GM18867 (cell line): ENCODE results near the gene CPN2.

Source experiments
- ATAC-seq: cut with Tn5 transposase; IDR thresholded peaks from one replicate; pipeline ENCODE4 v1.9.1; 2021; ENCODE audit warnings: mild to moderate bottlenecking, moderate library complexity; ENCODE audit not compliant: unreplicated experiment

Gene CPN2

DNA sequence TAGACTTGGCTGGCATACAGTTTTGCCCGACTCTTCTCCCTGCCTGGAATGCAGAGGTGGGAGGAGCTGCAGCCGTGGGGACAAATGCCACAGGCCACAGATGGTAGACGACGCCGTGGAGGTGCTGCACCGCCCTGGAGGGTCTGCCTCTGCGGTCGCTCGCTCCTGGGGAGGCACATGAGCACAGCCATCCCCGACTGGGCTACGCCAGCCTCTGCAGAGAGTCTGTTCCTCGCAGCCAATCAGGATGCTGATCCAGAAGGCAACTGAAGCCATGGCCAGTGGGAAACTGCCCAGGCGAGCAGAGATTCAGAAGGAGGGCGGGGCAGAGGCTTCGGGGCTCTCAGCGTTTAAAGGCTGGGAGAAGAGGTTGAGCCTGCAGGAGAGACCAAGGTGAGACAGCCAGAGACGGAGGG, 30.3 kb upstream of the CPN2 start:
- no peak for ATAC-seq

DNA sequence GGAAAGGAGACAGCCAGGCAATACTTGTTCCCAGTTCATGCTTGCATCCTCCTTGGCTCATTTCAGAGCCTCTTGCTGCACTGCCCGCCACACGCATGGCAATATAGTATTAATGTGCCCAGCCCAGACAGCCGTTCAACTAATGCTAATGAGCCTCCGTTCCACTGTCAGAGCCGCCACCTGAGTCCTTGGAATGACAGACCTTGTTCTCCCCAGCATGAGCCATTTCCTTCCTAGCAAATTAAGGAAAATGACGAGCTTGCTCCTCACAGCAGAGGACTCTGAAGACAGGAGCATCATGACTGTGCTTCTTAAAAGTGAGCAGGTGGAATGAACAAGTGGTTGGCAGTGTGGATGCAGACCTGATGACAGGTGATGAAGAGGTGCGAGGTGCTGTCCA, 29.2 kb upstream of the CPN2 start:
- no peak for ATAC-seq

DNA sequence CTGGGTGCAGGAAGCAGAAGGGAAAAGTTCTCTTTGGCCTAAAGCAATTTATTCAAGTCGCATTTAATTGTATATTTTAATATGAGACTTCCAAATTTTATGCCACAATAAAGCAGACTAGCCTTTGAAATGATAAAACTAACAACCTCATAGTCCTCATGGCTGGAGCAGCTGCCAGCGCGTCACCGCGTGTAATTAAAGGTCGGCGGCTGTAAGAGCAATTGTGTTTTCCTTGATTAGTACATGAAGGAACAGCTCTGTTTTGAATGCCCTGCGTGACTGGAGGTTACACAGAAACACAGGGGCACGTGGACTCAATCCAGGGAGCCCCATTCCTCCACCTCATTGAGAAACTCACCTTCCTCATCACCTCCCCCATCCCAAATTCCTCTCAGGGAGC, 28.5 kb upstream of the CPN2 start:
- no peak for ATAC-seq

DNA sequence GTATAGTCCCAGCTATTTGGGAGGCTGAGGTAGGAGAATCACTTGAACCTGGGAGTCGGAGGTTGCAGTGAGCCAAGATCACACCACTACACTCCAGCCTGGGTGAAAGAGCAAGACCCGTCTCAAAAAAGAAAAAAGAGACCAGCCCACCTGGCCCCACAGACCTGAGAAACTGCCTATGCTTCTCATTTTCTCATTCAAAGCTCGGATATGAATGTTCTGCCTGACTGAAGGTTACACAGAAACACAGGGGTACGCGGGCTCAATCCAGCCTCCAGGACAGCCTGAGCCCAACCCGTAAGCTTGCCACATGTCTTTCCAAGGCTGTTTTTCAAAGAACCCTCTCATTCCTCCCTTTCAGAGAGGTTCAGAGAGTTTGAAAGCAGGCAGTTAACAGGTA, 28.1 kb upstream of the CPN2 start:
- ATAC-seq: no peak

DNA sequence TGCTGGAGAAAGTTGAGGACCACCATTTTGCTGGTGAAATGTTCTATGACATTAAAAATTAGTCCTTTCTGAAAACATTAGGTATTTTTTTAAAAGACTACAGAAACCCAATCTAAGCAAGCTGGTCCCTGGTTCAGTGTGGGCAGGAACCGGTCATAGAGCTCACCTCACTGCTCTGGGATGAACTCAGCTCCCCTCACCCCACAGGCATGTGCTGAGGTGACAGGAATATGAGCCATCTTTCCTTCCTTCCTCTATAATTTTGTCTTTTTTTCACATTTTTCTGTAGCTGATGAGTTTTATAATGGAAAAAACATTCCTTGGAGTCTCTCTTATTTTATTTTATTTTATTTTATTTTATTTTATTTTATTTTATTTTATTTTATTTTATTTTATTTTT, 26.6 kb upstream of the CPN2 start:
- ATAC-seq: no peak

DNA sequence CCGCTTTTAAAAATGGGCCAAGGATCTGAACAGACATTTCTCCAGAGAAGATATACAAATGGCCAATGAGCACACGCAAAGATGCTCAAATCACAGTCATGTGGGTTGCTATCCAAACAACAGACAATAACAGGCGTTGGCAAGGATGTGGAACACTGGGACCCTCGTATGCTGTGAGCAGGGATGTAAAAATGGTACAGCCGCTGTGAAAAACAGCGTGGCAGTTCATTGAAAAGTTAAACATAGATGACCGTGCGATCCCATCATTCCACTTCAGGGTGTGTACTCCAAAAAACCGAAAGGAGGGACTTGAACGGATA, 25.1 kb upstream of the CPN2 start:
- no peak for ATAC-seq

DNA sequence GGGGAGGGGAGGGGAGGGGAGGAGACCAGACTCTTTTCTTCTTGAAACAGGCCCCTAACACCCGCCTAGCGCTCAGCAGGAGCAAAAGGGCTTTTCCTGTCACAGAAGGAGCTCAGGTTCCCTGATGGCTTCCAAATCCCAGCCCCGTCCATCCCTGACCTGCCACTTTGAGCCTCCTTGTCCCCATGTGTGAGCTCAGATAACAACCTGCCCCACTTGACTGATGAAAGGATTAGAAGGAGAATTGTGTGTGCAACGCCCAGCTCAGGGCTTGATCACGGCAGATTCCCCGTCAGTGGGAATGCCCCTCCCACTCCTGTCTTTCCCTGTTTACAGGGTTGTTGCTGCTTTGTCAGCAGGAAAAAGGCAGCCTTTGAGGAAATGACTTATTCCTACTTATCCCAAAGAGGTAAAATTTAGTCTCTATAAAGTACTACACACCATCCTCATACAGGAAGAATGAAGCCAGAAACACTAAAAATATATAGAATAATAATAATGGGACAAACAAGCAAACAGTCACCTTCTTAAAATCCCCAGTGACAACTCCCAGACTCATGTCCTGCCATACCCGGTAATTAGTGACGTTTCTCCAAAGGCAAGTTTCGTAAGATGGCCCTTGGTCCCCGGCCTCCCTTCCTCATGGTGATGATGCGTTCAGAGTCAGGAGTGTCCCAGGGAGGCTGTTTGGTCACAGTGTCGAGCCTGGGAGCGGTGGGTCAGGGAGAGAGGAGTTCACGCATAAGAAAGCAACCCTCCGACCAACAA, 24.5 kb upstream of the CPN2 start:
- no peak for ATAC-seq

DNA sequence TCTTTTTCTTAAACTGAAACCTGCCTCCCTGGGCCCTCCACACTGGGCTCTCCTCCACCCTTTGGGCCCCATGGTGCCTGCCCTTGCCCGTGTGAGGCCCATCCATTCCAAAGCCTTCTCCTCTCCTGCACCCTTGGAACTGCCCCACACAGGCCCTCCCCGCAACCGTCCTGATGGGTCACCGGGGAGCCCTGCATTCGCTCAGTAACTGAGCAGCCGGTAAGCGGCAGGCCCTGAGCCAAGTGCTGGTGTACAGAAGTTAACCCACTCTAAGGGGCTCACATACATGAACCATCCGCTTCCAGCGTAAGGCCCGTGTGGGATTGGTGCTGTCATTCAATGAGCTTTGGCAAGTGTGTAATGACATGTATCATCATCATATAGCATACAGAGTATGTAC, 23.8 kb upstream of the CPN2 start:
- ATAC-seq: no peak

DNA sequence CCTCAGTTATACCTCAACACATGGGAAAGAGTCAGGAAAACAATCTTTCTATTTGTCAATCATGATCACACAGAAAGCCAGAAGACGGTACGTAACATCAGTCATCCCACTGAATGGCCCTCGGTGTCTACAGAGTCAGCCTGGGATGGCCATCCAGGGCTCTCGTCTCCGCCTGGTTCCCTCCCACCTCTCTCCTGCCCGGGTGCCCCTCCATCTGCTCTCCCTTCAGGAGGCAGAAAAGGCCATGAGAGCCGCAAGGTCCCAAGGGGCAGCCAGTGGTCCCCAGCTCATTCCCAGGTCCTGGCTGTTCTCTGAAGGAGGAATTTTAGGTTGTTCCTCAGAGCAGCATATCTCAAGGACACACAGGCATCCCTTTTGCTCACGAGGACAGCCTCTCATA, 22.8 kb upstream of the CPN2 start:
- no peak for ATAC-seq

DNA sequence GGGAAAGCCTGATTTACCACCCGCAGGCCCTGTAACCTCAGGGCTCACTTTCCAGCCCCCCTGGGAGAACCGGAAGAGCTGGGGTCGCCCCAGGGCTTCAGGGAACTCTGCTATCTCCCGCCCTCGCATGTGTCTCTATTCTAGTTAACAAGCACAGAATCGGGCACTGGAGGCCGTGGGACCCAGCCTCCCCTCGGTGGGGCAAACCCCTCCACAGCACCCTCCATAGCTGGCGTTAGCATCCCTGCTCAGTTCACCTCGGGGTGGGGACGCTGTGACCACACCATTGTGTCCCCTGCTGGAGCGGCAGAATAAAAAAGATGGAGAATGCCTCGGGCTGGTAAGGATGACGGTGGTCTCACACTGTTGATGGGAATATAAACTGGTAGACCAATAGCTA, 21.9 kb upstream of the CPN2 start:
- ATAC-seq: no peak

DNA sequence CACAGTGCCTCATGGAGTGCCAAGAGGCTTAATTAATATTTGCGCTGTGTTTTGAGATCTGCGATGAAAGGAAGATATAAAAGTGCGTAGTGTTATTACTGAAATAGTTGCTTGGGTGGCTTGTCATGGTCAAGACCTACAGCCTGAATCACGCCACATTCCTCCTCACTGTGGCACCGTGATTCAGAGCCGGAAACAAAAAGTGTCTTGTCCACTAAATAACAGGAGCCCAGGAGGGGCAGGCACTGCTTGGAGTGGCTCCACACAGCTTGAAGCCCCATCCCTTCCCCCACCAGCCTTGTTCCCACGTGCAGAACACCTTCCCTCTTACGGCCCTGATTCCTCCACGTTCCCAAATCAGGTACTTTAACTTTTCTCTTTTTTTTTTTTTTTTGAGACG, 19.6 kb upstream of the CPN2 start:
- ATAC-seq: no peak

DNA sequence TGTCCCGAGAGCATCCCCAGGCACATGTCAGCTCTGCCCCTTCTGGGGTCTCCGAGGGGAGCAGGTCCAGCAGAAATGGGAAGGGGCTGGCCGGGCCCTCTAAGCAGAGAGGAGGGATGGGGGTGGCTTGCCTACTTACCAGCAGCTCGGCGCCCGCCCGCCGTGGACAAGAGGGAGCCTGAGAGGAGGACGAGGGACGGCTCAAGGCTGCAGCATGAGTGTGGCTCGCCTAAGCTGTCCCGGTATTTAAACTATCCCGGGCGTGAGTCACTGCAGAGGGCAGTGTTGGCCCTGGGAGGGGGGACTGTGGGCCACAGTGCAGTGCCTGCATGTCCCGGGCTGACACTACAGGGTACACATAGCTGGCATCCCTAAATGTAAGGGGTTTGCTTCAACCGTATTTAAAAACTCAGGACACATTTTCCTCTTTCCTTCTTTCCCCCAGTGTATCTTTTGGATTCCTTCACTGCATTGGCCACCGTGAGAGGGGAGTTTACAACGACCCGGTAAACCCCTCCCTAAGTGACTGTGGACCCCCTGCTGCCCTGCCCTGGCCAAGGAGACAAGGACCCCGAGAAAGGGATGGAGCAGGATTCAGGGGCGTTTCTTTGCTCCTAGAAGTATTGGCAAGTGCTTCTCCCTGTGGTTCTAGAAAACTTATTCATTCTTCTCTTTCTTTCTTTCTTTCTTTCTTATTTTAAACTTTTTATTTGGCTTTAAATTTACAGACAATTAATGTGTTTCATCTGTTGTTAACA, 18.6 kb upstream of the CPN2 start, which contains the start of gene LRRC15:
LRRC15 (minus strand) TSS at position 222 of the 758 bp plus-strand sequence. CDS start 8,700 bp downstream, outside the sequence.
- ATAC-seq: no peak

DNA sequence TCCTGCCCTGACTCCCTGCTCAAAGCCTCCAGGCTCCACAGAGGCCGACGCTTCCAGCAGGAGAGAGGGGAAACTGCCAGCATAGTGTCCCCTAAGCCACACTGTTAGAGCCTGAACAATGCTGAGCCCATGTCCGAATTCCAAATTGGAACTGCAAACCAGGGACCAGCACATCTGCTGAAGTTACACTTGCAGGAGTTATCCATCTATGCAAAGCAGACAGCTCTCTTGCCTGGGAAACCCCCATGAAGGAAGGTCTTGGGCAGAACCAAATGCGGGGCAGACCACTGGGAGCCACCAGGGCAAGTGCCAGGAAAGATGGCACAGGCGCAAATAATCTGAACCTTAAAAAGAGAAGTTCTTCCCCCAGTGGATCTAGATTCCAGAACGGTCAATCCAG, 17.8 kb upstream of the CPN2 start:
- no peak for ATAC-seq

DNA sequence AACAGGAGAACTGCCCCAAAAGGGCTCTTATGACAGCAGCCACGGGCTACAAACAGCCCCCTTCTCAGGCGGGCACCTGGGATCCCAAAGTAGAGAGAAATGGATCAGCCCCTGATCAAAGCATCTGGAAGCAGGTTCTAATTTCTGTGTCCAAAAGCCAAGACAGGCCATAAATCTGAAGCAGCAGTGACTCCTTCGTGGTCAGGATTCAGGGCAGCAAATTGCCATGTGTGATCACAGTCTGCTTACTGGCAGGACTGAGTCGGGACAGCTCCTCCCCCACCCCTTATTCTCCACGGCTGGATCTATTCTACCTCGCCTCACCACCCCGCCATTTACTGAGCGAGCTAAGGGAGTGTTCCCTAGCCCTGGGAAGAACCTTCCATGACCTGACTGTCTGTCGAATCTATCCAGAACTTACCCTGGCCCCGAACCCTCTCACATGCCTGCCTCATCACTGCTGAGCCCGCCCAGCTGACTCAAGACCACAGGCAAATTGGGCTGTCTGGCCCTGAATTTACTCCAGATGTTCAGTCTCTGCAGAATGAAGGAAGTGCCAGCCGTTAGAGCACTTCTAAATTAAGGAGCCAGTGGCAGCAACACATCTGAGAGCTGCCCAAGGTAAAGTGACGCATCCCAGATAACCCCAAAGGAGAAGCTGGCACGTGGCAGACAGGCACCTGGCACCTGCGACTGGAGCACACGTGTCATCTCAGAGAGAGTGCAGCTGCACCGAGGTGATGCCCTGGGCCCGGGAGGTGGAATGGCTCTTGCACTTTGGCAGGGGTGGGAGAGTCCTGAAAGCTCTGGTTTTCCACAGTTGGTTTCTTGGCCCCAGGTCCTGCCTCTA, 17.1 kb upstream of the CPN2 start:
- ATAC-seq: no peak

DNA sequence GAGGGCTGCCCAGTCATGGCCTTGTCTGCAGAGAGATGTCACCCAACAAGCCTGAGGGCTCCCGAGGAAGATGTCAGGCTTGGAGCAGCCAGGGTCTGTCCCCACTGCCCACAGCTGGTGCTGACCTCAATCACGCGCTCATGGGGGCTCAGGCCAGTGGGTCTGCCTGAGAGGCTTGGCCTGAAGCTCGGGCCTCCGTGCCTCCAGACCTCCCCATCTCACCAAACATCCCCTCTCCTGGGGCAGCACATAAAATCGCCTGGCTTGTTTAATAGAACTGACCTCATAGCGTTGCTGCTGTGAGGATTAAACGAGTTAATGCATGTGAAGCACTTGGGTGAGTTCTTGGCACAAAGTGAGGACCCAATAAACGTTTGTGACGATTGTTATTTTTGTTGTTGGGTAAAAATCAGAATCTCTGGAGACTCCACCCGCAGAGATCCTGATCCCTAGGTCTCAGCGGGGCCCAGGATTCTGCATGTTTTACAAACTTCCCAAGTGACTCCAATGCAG, 14.9 kb upstream of the CPN2 start:
- ATAC-seq: no peak

DNA sequence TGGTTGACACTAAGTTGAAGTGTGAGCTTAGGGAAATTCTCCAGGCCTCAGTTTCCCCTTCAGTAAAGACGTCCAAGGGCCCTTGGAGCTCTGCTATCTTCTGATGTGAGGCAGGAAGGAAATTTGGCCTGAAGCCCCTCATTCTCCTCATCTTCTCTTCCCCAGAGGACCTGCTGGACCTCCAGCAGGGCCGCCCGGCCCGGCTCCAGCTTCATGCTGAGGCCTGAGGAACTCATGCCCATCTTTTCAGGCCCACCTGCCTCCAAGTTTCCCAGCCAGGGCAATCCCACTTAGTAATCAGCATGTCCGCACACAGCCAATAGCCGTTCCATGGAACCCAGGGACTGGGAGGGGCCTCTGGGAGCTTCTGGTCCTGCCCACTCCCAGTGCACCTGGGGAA, 14.4 kb upstream of the CPN2 start:
- no peak for ATAC-seq

DNA sequence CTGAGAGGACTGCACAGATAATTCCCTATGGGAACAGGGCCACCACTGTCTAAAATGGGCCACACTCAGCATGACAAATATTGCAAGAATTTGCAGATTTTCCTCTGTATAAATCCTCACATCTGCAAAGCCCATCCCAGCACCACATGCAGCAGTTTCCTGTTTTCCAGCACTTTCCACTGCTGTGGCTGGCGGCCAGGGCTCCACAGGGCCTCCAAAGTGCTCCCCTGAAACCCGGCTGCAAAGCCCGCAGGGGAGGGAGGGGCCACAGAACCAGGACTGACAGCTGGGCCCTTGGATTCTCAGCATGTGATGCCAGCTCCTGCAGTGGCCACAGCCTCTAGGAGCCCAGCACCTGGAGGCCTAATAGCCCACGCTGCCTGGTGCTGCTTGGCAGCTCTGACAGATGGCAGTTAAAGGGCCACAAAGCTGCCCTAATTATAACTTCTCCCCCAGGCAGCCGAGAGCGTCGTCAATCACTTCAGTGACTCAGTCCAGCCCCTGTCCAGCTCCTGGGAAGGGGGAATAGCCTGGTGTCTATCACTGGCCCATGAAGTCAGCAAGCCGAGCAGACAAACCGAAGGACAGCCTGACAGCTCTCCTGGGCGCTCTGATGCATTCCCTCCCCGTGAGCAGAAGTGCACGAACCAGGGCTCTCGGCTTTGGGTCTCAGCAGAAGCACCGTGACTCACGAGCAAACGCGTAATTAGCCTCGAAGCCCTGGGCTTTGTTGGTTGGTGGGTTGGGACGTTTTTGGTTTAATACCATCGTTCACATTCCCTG, 13.7 kb upstream of the CPN2 start:
- ATAC-seq: no peak

DNA sequence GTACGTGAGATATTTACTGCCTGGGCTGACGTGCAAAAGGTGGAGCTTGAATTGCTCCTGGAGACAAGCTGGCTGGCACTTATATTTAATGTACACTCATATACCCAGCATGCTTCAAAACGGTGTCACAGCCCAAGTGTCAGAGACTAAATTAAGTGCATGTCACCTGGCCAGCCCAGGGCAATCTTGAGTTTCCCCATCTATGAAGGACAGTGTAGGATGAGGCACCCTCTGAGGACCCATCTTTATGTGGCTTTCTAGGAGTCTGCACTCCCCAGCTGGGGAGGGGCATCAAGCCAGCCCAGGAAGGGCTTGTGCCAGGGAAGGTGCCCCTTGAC, 13.2 kb upstream of the CPN2 start:
- no peak for ATAC-seq

DNA sequence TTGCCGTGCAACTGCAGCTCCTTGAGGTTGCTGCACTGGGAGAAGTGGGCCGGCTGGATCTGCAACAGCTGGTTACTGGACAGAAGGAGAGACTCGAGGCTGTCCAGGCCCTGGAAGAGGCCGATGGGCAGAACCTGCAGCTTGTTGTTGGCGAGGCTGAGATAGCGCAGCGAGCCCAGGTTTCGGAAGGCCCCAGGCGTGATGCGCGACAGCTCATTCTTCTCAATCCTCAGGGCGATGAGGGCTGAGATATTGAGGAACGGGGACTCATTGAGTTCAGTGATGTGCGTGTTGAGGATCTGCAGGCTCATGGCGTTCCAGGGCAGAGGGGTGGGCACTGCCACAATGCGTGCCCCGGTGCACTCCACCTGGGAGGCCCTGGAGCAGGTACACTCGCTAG, 9.4 kb upstream of the CPN2 start:
- no peak for ATAC-seq

DNA sequence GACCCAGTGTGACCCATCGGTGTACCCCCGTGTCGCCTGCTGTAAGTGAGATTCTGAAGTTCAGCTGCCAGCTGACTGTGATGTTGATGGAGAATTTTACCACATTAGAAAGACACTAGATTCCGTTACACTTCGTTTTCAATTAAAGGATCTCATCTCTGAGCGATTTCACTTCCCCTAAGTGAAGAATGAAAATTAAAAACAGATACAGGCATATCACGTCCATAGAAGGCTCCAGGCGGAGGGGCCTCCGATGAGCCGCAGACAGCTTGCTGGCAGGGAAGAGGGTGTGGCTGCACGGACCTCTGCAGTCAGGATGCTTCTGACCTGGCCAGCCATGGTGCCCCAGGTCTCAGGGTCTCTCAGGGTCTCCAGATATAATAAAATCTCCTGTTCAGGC, 6.6 kb upstream of the CPN2 start:
- ATAC-seq: no peak

DNA sequence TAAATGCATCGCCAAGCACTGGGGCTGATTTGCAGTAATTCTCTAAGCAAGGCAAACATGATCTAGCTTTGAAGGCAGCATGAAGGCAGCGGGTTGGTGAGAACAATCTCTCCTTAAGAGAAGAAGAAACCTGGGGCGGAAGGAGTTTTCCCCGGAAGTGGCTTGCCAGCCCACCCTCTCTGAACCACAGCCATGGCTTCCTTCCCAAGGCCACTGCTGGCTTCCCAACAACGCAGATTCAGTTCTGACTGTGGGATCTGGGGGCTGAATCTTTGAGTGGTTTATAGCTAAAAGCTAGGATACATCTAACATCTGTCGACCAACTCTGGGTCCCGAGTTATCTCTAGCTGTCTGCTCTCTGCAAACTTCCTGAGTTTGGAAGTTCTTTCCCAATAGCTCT, 4.3 kb upstream of the CPN2 start:
- no peak for ATAC-seq
